Measurements from ENCODE around the gene CTNND2. TPM values are rescaled to one million over a fixed set of nuclear protein-coding genes. Genes with fewer than 3 reads are reported as not detected.

Gene CTNND2
- total RNA-seq, 2 donors from 2014 or later = not detected

- H3K36me3 Mint-ChIP-seq (ENCODE audit: insufficient read depth in 2 of 2) = no peaks in the 10 kb centered on the region
- no peak overlapping the region for H3K27ac Mint-ChIP-seq
- peaks cover 0 to 2% of the 10 kb centered on the region in 2 donors for H3K9me3 Mint-ChIP-seq
- H3K27me3 Mint-ChIP-seq (ENCODE audit: low read depth) = no peaks in the 10 kb centered on the region
- H3K4me1 Mint-ChIP-seq (ENCODE audit: low read depth) = no peaks in the 10 kb centered on the region
- no peak overlapping the region for H3K4me3 Mint-ChIP-seq
- DNase-seq = no peak
- ATAC-seq (replicated peaks in 1 of 2) = no peak
These were observed 320.2 kb downstream of the CTNND2 start for GRCh38 chr5:11584017-11584416.

- Mint-ChIP-seq H3K4me3 (no peak overlapping the region), H3K4me1 (ENCODE audit: low read depth) (no peaks in the 10 kb centered on the region), H3K27me3 (ENCODE audit: low read depth) (no peaks in the 10 kb centered on the region), H3K27ac (no peak overlapping the region), H3K9me3 (no peaks in the 10 kb centered on the region), H3K36me3 (ENCODE audit: insufficient read depth in 2 of 2) (no peaks in the 10 kb centered on the region)
- no peak for ATAC-seq (replicated peaks in 1 of 2)
- no peak for DNase-seq
These were observed 324.9 kb downstream of the CTNND2 start for GRCh38 chr5:11579351-11579750.

GRCh38 chr5:11574787-11575186, 329.5 kb downstream of the CTNND2 start:
- no peaks in the 10 kb centered on the region for H3K9me3 Mint-ChIP-seq
- no peaks in the 10 kb centered on the region for H3K4me1 Mint-ChIP-seq (ENCODE audit: low read depth)
- no peaks in the 10 kb centered on the region for H3K27me3 Mint-ChIP-seq (ENCODE audit: low read depth)
- ATAC-seq (replicated peaks in 1 of 2) (no peak), DNase-seq (no peak)
- H3K4me3 Mint-ChIP-seq = no peak overlapping the region
- peaks cover 0 to 1% of the 10 kb centered on the region in 2 donors for H3K36me3 Mint-ChIP-seq (ENCODE audit: insufficient read depth in 2 of 2)
- no peak overlapping the region for H3K27ac Mint-ChIP-seq

- no peaks in the 10 kb centered on the region for H3K27me3 Mint-ChIP-seq (ENCODE audit: low read depth)
- H3K36me3 Mint-ChIP-seq (ENCODE audit: insufficient read depth in 2 of 2) = peaks cover 0 to 1% of the 10 kb centered on the region in 2 donors
- no peak overlapping the region for H3K27ac Mint-ChIP-seq
- no peak overlapping the region for H3K4me3 Mint-ChIP-seq
- H3K4me1 Mint-ChIP-seq (ENCODE audit: low read depth) = no peaks in the 10 kb centered on the region
- no peak for ATAC-seq (replicated peaks in 1 of 2)
- DNase-seq = no peak
- H3K9me3 Mint-ChIP-seq = no peaks in the 10 kb centered on the region
These were observed 330.9 kb downstream of the CTNND2 start for GRCh38 chr5:11573140-11573992.

GRCh38 chr5:11564706-11565105, 339.5 kb downstream of the CTNND2 start:
- no peaks in the 10 kb centered on the region for H3K27me3 Mint-ChIP-seq (ENCODE audit: low read depth)
- no peak overlapping the region for H3K4me3 Mint-ChIP-seq
- DNase-seq (no peak), ATAC-seq (replicated peaks in 1 of 2) (no peak)
- no peaks in the 10 kb centered on the region for H3K4me1 Mint-ChIP-seq (ENCODE audit: low read depth)
- no peaks in the 10 kb centered on the region for H3K36me3 Mint-ChIP-seq (ENCODE audit: insufficient read depth in 2 of 2)
- peaks cover 1 to 5% of the 10 kb centered on the region in 2 donors for H3K9me3 Mint-ChIP-seq
- H3K27ac Mint-ChIP-seq = no peak overlapping the region

- Mint-ChIP-seq H3K9me3 (peaks cover 1 to 5% of the 10 kb centered on the region in 2 donors), H3K4me1 (ENCODE audit: low read depth) (no peaks in the 10 kb centered on the region), H3K27me3 (ENCODE audit: low read depth) (no peaks in the 10 kb centered on the region), H3K36me3 (ENCODE audit: insufficient read depth in 2 of 2) (no peaks in the 10 kb centered on the region), H3K27ac (no peak overlapping the region), H3K4me3 (no peak overlapping the region)
- DNase-seq = no peak
- no peak for ATAC-seq (replicated peaks in 1 of 2)
These were observed 340.4 kb downstream of the CTNND2 start for GRCh38 chr5:11563822-11564221.

GRCh38 chr5:11560915-11561697, 343.1 kb downstream of the CTNND2 start:
- no peak for DNase-seq
- Mint-ChIP-seq H3K36me3 (ENCODE audit: insufficient read depth in 2 of 2) (no peaks in the 10 kb centered on the region), H3K27ac (no peak overlapping the region), H3K9me3 (peaks cover 1 to 5% of the 10 kb centered on the region in 2 donors), H3K27me3 (ENCODE audit: low read depth) (no peaks in the 10 kb centered on the region), H3K4me1 (ENCODE audit: low read depth) (no peaks in the 10 kb centered on the region), H3K4me3 (no peak overlapping the region)
- ATAC-seq (replicated peaks in 1 of 2) = no peak

- H3K4me1 Mint-ChIP-seq (ENCODE audit: low read depth) = no peaks in the 10 kb centered on the region
- peaks cover 0 to 5% of the 10 kb centered on the region in 2 donors for H3K9me3 Mint-ChIP-seq
- no peaks in the 10 kb centered on the region for H3K27me3 Mint-ChIP-seq (ENCODE audit: low read depth)
- no peak overlapping the region for H3K4me3 Mint-ChIP-seq
- no peaks in the 10 kb centered on the region for H3K36me3 Mint-ChIP-seq (ENCODE audit: insufficient read depth in 2 of 2)
- DNase-seq (no peak), ATAC-seq (replicated peaks in 1 of 2) (no peak)
- H3K27ac Mint-ChIP-seq = no peak overlapping the region
These were observed 347.2 kb downstream of the CTNND2 start for GRCh38 chr5:11557063-11557462.

GRCh38 chr5:11555171-11555570, 349.1 kb downstream of the CTNND2 start:
- no peak for DNase-seq
- Mint-ChIP-seq H3K36me3 (ENCODE audit: insufficient read depth in 2 of 2) (no peaks in the 10 kb centered on the region), H3K27me3 (ENCODE audit: low read depth) (no peaks in the 10 kb centered on the region), H3K27ac (no peak overlapping the region), H3K4me3 (no peak overlapping the region), H3K9me3 (peaks cover 0 to 2% of the 10 kb centered on the region in 2 donors), H3K4me1 (ENCODE audit: low read depth) (no peaks in the 10 kb centered on the region)
- ATAC-seq (replicated peaks in 1 of 2) = no peak

- Mint-ChIP-seq H3K9me3 (no peaks in the 10 kb centered on the region), H3K4me3 (no peak overlapping the region), H3K27ac (no peak overlapping the region), H3K4me1 (ENCODE audit: low read depth) (no peaks in the 10 kb centered on the region), H3K27me3 (ENCODE audit: low read depth) (no peaks in the 10 kb centered on the region), H3K36me3 (ENCODE audit: insufficient read depth in 2 of 2) (no peaks in the 10 kb centered on the region)
- no peak for ATAC-seq (replicated peaks in 1 of 2)
- DNase-seq = no peak
These were observed 356.5 kb downstream of the CTNND2 start for GRCh38 chr5:11547730-11548129.

- no peaks in the 10 kb centered on the region for H3K36me3 Mint-ChIP-seq (ENCODE audit: insufficient read depth in 2 of 2)
These were observed 357.1 kb downstream of the CTNND2 start for GRCh38 chr5:11547140-11547539.

GRCh38 chr5:11540112-11540511, 364.1 kb downstream of the CTNND2 start:
- DNase-seq (no peak), ATAC-seq (replicated peaks in 1 of 2) (no peak)
- H3K4me3 Mint-ChIP-seq = no peak overlapping the region
- no peaks in the 10 kb centered on the region for H3K36me3 Mint-ChIP-seq (ENCODE audit: insufficient read depth in 2 of 2)
- H3K9me3 Mint-ChIP-seq = peaks cover 0 to 1% of the 10 kb centered on the region in 2 donors
- no peaks in the 10 kb centered on the region for H3K27me3 Mint-ChIP-seq (ENCODE audit: low read depth)
- H3K27ac Mint-ChIP-seq = no peak overlapping the region
- no peaks in the 10 kb centered on the region for H3K4me1 Mint-ChIP-seq (ENCODE audit: low read depth)

More at GRCh38 chr5:11547140-11547539, 357.1 kb downstream of the CTNND2 start:
- ATAC-seq (replicated peaks in 1 of 2) (no peak), DNase-seq (no peak)
- Mint-ChIP-seq H3K4me1 (ENCODE audit: low read depth) (no peaks in the 10 kb centered on the region), H3K4me3 (no peak overlapping the region), H3K9me3 (no peaks in the 10 kb centered on the region), H3K27ac (no peak overlapping the region), H3K27me3 (ENCODE audit: low read depth) (no peaks in the 10 kb centered on the region)

GRCh38 chr5:11531811-11532555, 372.3 kb downstream of the CTNND2 start:
- Mint-ChIP-seq H3K27ac (no peak overlapping the region), H3K9me3 (no peaks in the 10 kb centered on the region), H3K27me3 (ENCODE audit: low read depth) (no peaks in the 10 kb centered on the region), H3K4me3 (no peak overlapping the region), H3K4me1 (ENCODE audit: low read depth) (no peaks in the 10 kb centered on the region), H3K36me3 (ENCODE audit: insufficient read depth in 2 of 2) (no peaks in the 10 kb centered on the region)
- no peak for ATAC-seq (replicated peaks in 1 of 2)
- no peak for DNase-seq

Measured in activated T-cell treated with anti-CD3 and anti-CD28 coated beads, Interleukin-2, amount 50 U/mL, for 72 hours (primary cell).